Activated effector memory CD4-positive, alpha-beta T cell treated with Interleukin-2 at 50 U/mL for 16 hours (primary cell): ENCODE results near the gene ACSL1.

Experiments
- DNase-seq: peaks from one replicate; pipeline ENCODE4 v3.0.0-alpha.2; 2020

ACSL1 gene

GRCh38 chr4:184811526-184812198 is 14.1 kb downstream of the ACSL1 start:
- DNase-seq: no peak

GRCh38 chr4:184810720-184811119 is 15.0 kb downstream of the ACSL1 start:
- DNase-seq: no peak

GRCh38 chr4:184808713-184809050 is 17.1 kb downstream of the ACSL1 start:
- no peak for DNase-seq

- no peak for DNase-seq
Measured at GRCh38 chr4:184807797-184808712, 17.7 kb downstream of the ACSL1 start.

- DNase-seq: no peak
Measured at GRCh38 chr4:184807256-184807655, 18.5 kb downstream of the ACSL1 start.

- no peak for DNase-seq
Measured at GRCh38 chr4:184806711-184807110, 19.1 kb downstream of the ACSL1 start.

GRCh38 chr4:184806229-184806550 is 19.6 kb downstream of the ACSL1 start:
- no peak for DNase-seq

- no peak for DNase-seq
Measured at GRCh38 chr4:184805462-184806228, 20.1 kb downstream of the ACSL1 start.

- no peak for DNase-seq
Measured at GRCh38 chr4:184804621-184805020, 21.1 kb downstream of the ACSL1 start.

- no peak for DNase-seq
Measured at GRCh38 chr4:184803874-184804273, 21.9 kb downstream of the ACSL1 start.

GRCh38 chr4:184803133-184803532 is 22.6 kb downstream of the ACSL1 start:
- no peak for DNase-seq

- DNase-seq: no peak
Measured at GRCh38 chr4:184802697-184803015, 23.1 kb downstream of the ACSL1 start.

GRCh38 chr4:184801781-184802696 is 23.7 kb downstream of the ACSL1 start:
- DNase-seq: no peak

GRCh38 chr4:184798504-184798903 is 27.3 kb downstream of the ACSL1 start:
- no peak for DNase-seq

GRCh38 chr4:184796906-184797305 is 28.9 kb downstream of the ACSL1 start:
- DNase-seq: no peak

- no peak for DNase-seq
Measured at GRCh38 chr4:184795214-184795844, 30.4 kb downstream of the ACSL1 start.

- DNase-seq: no peak
Measured at GRCh38 chr4:184794470-184794869, 31.3 kb downstream of the ACSL1 start.

- DNase-seq: no peak
Measured at GRCh38 chr4:184793735-184794355, 31.9 kb downstream of the ACSL1 start.

GRCh38 chr4:184792950-184793555 is 32.7 kb downstream of the ACSL1 start:
- no peak for DNase-seq

GRCh38 chr4:184792334-184792733 is 33.4 kb downstream of the ACSL1 start:
- no peak for DNase-seq

GRCh38 chr4:184790826-184791225 is 34.9 kb downstream of the ACSL1 start:
- no peak for DNase-seq
